ENCODE measurements around the gene IPP. TPM values are rescaled to one million over a fixed set of nuclear protein-coding genes. Genes with fewer than 3 reads are reported as not detected.
A peak's percentile ranks its signal among the peaks of the same experiment; 100 is the strongest.
"Not testable (repeated sequence)": the region's sequence is repeated elsewhere in the genome, so short reads cannot be mapped to it uniquely, and the experiment has no call there.

The IPP gene
- total and polyA plus RNA-seq, 5 donors from 2014 or later, result 10.1 to 12.8 (median 11.4) TPM

- DNase-seq (no peak), ATAC-seq (ENCODE audit: low read depth in 2 of 2) (no peak)
- Histone ChIP-seq H3K9me3 (ENCODE audit: control insufficient read depth in 2 of 2, low read length in 2 of 2) (peaks cover 0 to 5% of the 10 kb centered on the region in 2 experiments), H3K4me3 (ENCODE audit: low read depth, low read length) (no peak overlapping the region), H3K4me1 (ENCODE audit: control insufficient read depth, insufficient read depth, low read length, poor library complexity, severe bottlenecking) (peaks cover 10% of the 10 kb centered on the region), H3K36me3 (ENCODE audit: control insufficient read depth, insufficient read depth, low read length) (no peaks in the 10 kb centered on the region), H3K27ac (ENCODE audit: insufficient read depth, low read length, poor library complexity, severe bottlenecking) (no peak overlapping the region), H3K27me3 (ENCODE audit: control insufficient read depth, insufficient read depth, low read length) (no peaks in the 10 kb centered on the region)
- H3K36me3 Mint-ChIP-seq, result no peaks in the 10 kb centered on the region
- peaks cover 12% of the 10 kb centered on the region for H3K27me3 Mint-ChIP-seq
- peaks cover 0 to 9% (median 1%) of the 10 kb centered on the region in 4 donors for H3K4me1 Mint-ChIP-seq
- no peak overlapping the region for H3K27ac Mint-ChIP-seq
- H3K4me3 Mint-ChIP-seq, result no peak overlapping the region
- peaks cover 0 to 3% (median 0%) of the 10 kb centered on the region in 7 donors for H3K9me3 Mint-ChIP-seq
Observed at GRCh38 chr1:45755697-45756096, 5.2 kb upstream of the IPP start.

- Histone ChIP-seq H3K27me3 (ENCODE audit: control insufficient read depth, insufficient read depth, low read length) (no peaks in the 10 kb centered on the region), H3K4me3 (ENCODE audit: low read depth, low read length) (no peak overlapping the region), H3K4me1 (ENCODE audit: control insufficient read depth, insufficient read depth, low read length, poor library complexity, severe bottlenecking) (peaks cover 17% of the 10 kb centered on the region), H3K36me3 (ENCODE audit: control insufficient read depth, insufficient read depth, low read length) (no peaks in the 10 kb centered on the region), H3K27ac (ENCODE audit: insufficient read depth, low read length, poor library complexity, severe bottlenecking) (no peak overlapping the region), H3K9me3 (ENCODE audit: control insufficient read depth in 2 of 2, low read length in 2 of 2) (peaks cover 0 to 5% of the 10 kb centered on the region in 2 experiments)
- peak overlapping the region in 2 of 4 donors; percentile 25 to 85 for H3K4me3 Mint-ChIP-seq
- H3K27me3 Mint-ChIP-seq, result peaks cover 11% of the 10 kb centered on the region
- no peak overlapping the region for H3K27ac Mint-ChIP-seq
- no peak for DNase-seq
- peaks cover 0 to 3% (median 0%) of the 10 kb centered on the region in 7 donors for H3K9me3 Mint-ChIP-seq
- H3K4me1 Mint-ChIP-seq, result peaks cover 4 to 26% (median 10%) of the 10 kb centered on the region in 4 donors
- H3K36me3 Mint-ChIP-seq, result no peaks in the 10 kb centered on the region
- no peak for ATAC-seq (ENCODE audit: low read depth in 2 of 2)
Observed at GRCh38 chr1:45753248-45754037, 3.0 kb upstream of the IPP start.

DNA sequence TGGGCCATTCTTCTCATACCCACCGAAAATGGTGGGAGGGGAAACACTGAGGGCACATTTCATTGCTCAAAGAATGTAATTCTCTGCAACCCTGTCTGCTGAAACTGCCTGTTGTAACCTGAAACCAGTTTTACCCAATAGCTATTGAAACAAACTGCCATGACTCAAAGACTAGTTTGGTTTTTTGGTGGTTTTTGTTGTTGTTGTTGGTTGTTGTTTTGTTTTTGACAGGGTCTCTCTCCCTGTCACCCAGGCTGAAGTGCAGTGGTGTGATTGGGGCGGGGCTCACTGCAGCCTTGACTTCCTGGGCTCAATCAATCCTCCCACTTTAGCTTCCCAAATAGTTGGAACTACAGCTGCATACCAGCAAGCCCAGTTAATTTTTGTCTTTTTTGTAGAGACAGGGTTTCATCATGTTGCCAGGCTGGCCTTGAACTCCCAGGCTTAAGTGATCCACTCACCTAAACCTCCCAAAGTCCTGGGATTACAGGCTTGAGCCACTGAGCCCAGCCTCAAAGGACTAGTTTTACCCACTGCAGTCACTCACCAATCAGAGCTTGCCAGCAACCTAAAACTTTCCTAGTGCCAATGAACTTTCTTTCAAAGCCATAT lies 2.1 kb upstream of the IPP start:
- Histone ChIP-seq H3K27me3 (ENCODE audit: control insufficient read depth, insufficient read depth, low read length) (no peaks in the 10 kb centered on the region), H3K9me3 (ENCODE audit: control insufficient read depth in 2 of 2, low read length in 2 of 2) (peaks cover 0 to 5% of the 10 kb centered on the region in 2 experiments), H3K36me3 (ENCODE audit: control insufficient read depth, insufficient read depth, low read length) (no peaks in the 10 kb centered on the region), H3K27ac (ENCODE audit: insufficient read depth, low read length, poor library complexity, severe bottlenecking) (peak overlapping the region; percentile 95), H3K4me3 (ENCODE audit: low read depth, low read length) (no peak overlapping the region), H3K4me1 (ENCODE audit: control insufficient read depth, insufficient read depth, low read length, poor library complexity, severe bottlenecking) (peaks cover 17% of the 10 kb centered on the region)
- H3K27ac Mint-ChIP-seq, result peak overlapping the region in 1 of 3 donors; percentile 9
- H3K4me3 Mint-ChIP-seq, result peak overlapping the region in 1 of 4 donors; percentile 25
- H3K4me1 Mint-ChIP-seq, result peaks cover 4 to 34% (median 15%) of the 10 kb centered on the region in 4 donors
- peaks cover 2% of the 10 kb centered on the region for H3K27me3 Mint-ChIP-seq
- ATAC-seq (ENCODE audit: low read depth in 2 of 2) (no peak), DNase-seq (no peak)
- H3K9me3 Mint-ChIP-seq, result peaks cover 0 to 3% (median 0%) of the 10 kb centered on the region in 7 donors
- no peaks in the 10 kb centered on the region for H3K36me3 Mint-ChIP-seq

DNA sequence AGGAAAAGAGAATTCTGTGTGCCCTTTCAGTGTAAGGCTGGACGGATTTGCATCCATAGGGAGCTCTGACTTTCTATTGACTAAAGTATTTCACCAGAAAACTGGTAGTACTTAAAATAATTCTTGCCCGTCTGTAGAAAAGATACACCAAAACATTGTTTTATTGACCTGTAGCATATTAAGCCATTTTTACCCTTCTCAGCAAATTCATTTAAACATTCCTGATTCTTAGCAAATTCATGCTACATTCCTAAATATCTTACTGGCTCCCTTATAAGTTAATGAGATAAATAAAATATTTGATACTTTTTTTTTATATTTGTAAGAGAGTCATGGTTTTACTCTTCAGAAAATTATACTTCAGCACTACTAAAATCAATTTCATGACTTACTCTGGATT lies 1.6 kb upstream of the IPP start:
- Mint-ChIP-seq H3K27ac (peak overlapping the region in 2 of 3 donors; percentile 71 to 75), H3K36me3 (no peaks in the 10 kb centered on the region), H3K27me3 (no peaks in the 10 kb centered on the region), H3K4me1 (peaks cover 4 to 40% (median 18%) of the 10 kb centered on the region in 4 donors), H3K9me3 (peaks cover 0 to 3% (median 0%) of the 10 kb centered on the region in 7 donors), H3K4me3 (peak overlapping the region; percentile 23 to 84 (median 70))
- peaks cover 17% of the 10 kb centered on the region for H3K4me1 ChIP-seq (ENCODE audit: control insufficient read depth, insufficient read depth, low read length, poor library complexity, severe bottlenecking)
- no peak for DNase-seq
- H3K36me3 ChIP-seq (ENCODE audit: control insufficient read depth, insufficient read depth, low read length), result no peaks in the 10 kb centered on the region
- H3K27me3 ChIP-seq (ENCODE audit: control insufficient read depth, insufficient read depth, low read length), result no peaks in the 10 kb centered on the region
- ATAC-seq (ENCODE audit: low read depth in 2 of 2), result no peak
- H3K9me3 ChIP-seq (ENCODE audit: control insufficient read depth in 2 of 2, low read length in 2 of 2), result peaks cover 0 to 5% of the 10 kb centered on the region in 2 experiments
- H3K4me3 ChIP-seq (ENCODE audit: low read depth, low read length), result no peak overlapping the region
- H3K27ac ChIP-seq (ENCODE audit: insufficient read depth, low read length, poor library complexity, severe bottlenecking), result peak overlapping the region; percentile 95

DNA sequence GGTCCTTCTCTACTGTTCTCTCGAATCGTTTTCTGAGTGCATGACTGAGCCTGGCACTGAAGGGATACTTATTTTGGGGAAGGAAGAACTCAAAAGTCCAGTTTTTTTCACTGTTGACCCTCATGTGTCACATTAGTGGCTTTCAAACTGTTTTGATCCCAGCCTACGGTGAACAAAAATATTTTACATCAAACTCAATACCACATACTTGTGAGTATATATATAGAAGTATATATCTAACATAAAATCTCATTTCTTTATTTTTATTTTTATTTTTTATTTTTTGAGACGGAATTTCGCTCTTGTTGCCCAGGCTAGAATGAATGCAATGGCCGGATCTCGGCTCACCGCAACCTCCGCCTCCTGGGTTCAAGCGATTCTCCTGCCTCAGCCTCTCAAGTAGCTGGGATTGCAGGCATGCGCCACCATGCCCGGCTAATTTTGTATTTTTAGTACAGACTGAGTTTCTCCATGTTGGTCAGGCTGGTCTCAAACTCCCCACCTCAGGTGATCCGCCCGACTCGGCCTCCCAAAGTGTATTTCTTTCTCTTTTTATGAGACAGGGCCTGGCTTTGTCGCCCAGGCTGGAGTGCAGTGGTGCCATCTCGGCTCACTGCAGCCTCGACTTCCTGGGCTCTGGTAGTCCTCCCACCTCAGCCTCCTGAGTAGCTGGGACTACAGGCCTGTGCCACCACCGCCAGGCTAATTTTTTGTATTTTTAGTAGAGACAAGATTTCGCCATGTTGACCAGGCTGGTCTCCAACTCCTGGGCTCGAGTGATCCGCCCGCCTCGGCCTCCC lies 786 bp upstream of the IPP start:
- H3K27ac Mint-ChIP-seq, result peak overlapping the region; percentile 98 to 100 (median 99)
- Histone ChIP-seq H3K4me3 (ENCODE audit: low read depth, low read length) (peak overlapping the region; percentile 94), H3K27ac (ENCODE audit: insufficient read depth, low read length, poor library complexity, severe bottlenecking) (peak overlapping the region; percentile 95), H3K4me1 (ENCODE audit: control insufficient read depth, insufficient read depth, low read length, poor library complexity, severe bottlenecking) (peaks cover 17% of the 10 kb centered on the region)
- not testable (repeated sequence) for H3K9me3 ChIP-seq (ENCODE audit: control insufficient read depth in 2 of 2, low read length in 2 of 2); DNase-seq; H3K9me3 Mint-ChIP-seq; H3K36me3 Mint-ChIP-seq; ATAC-seq (ENCODE audit: low read depth in 2 of 2); H3K27me3 ChIP-seq (ENCODE audit: control insufficient read depth, insufficient read depth, low read length); H3K27me3 Mint-ChIP-seq; H3K36me3 ChIP-seq (ENCODE audit: control insufficient read depth, insufficient read depth, low read length)
- H3K4me3 Mint-ChIP-seq, result peak overlapping the region; percentile 97 to 99 (median 98)
- peaks cover 4 to 48% (median 24%) of the 10 kb centered on the region in 4 donors for H3K4me1 Mint-ChIP-seq

- H3K27ac Mint-ChIP-seq, result peak overlapping the region in 1 of 3 donors; percentile 15
- H3K9me3 ChIP-seq (ENCODE audit: control insufficient read depth in 2 of 2, low read length in 2 of 2), result no peaks in the 10 kb centered on the region
- peaks cover 18% of the 10 kb centered on the region for H3K36me3 Mint-ChIP-seq
- no peak overlapping the region for H3K27ac ChIP-seq (ENCODE audit: insufficient read depth, low read length, poor library complexity, severe bottlenecking)
- peaks cover 17% of the 10 kb centered on the region for H3K4me1 ChIP-seq (ENCODE audit: control insufficient read depth, insufficient read depth, low read length, poor library complexity, severe bottlenecking)
- H3K4me3 ChIP-seq (ENCODE audit: low read depth, low read length), result no peak overlapping the region
- H3K4me3 Mint-ChIP-seq, result peak overlapping the region in 1 of 4 donors; percentile 29
- H3K36me3 ChIP-seq (ENCODE audit: control insufficient read depth, insufficient read depth, low read length), result peaks cover 18% of the 10 kb centered on the region
- no peaks in the 10 kb centered on the region for H3K27me3 ChIP-seq (ENCODE audit: control insufficient read depth, insufficient read depth, low read length)
- no peak for ATAC-seq (ENCODE audit: low read depth in 2 of 2)
- no peaks in the 10 kb centered on the region for H3K9me3 Mint-ChIP-seq
- H3K4me1 Mint-ChIP-seq, result peaks cover 9 to 56% (median 28%) of the 10 kb centered on the region in 4 donors
- DNase-seq, result no peak
- H3K27me3 Mint-ChIP-seq, result no peaks in the 10 kb centered on the region
Observed at GRCh38 chr1:45746922-45747321, 3.5 kb downstream of the IPP start.

GRCh38 chr1:45739641-45740156 lies 10.8 kb downstream of the IPP start:
- DNase-seq; H3K4me1 ChIP-seq (ENCODE audit: control insufficient read depth, insufficient read depth, low read length, poor library complexity, severe bottlenecking); H3K9me3 ChIP-seq (ENCODE audit: control insufficient read depth in 2 of 2, low read length in 2 of 2); H3K27me3 ChIP-seq (ENCODE audit: control insufficient read depth, insufficient read depth, low read length); H3K27ac Mint-ChIP-seq; H3K27me3 Mint-ChIP-seq; ATAC-seq (ENCODE audit: low read depth in 2 of 2); H3K4me3 Mint-ChIP-seq; H3K27ac ChIP-seq (ENCODE audit: insufficient read depth, low read length, poor library complexity, severe bottlenecking); H3K4me3 ChIP-seq (ENCODE audit: low read depth, low read length); H3K9me3 Mint-ChIP-seq: not testable (repeated sequence)
- H3K36me3 ChIP-seq (ENCODE audit: control insufficient read depth, insufficient read depth, low read length), result peaks cover 22% of the 10 kb centered on the region
- Mint-ChIP-seq H3K36me3 (peaks cover 23% of the 10 kb centered on the region), H3K4me1 (peaks cover 12 to 30% (median 21%) of the 10 kb centered on the region in 4 donors)
